Liver (tissue), 9 donors: ENCODE measurements around the gene KCNE3. TPM values are rescaled to one million over a fixed set of nuclear protein-coding genes. Genes with fewer than 3 reads are reported as not detected.

ENCODE experiments used
- DNase-seq: peaks from one replicate; pipeline ENCODE4 v3.0.0-alpha.2; 2017; ENCODE audit warnings: low spot score
- H3K27ac ChIP-seq, 2 donors: one replicate each; pipeline ENCODE4 v1.7.0; 2013; ENCODE audit warnings: inconsistent platforms in 2 of 2, low read length in 2 of 2, control low read depth in 1 of 2, low read depth in 1 of 2, mild to moderate bottlenecking in 1 of 2
- H3K27me3 ChIP-seq, 4 donors: one replicate each; pipeline versions ENCODE4 v1.6.1 to v1.7.0; 2013; ENCODE audit warnings: low read length in 3 of 4, inconsistent platforms in 1 of 4, mild to moderate bottlenecking in 1 of 4, moderate library complexity in 1 of 4; ENCODE audit not compliant: control insufficient read depth in 4 of 4, insufficient read depth in 4 of 4
- H3K36me3 ChIP-seq, 4 donors: one replicate each; pipeline versions ENCODE4 v1.6.1 to v1.7.0; 2013; ENCODE audit warnings: low read length in 3 of 4, mild to moderate bottlenecking in 3 of 4, low read depth in 1 of 4, moderate library complexity in 1 of 4; ENCODE audit not compliant: control insufficient read depth in 4 of 4, insufficient read depth in 3 of 4
- H3K4me1 ChIP-seq, 4 donors: one replicate each; pipeline versions ENCODE4 v1.6.1 to v1.7.0; 2013; ENCODE audit warnings: low read length in 3 of 4, mild to moderate bottlenecking in 3 of 4, moderate library complexity in 1 of 4; ENCODE audit not compliant: control insufficient read depth in 4 of 4, insufficient read depth in 4 of 4
- H3K4me3 ChIP-seq, 3 donors: one replicate each; pipeline versions ENCODE4 v1.6.1 to v1.7.0; 2013; ENCODE audit warnings: low read length in 3 of 3, control low read depth in 1 of 3, low read depth in 1 of 3, mild to moderate bottlenecking in 1 of 3
- H3K9ac ChIP-seq, 2 donors: one replicate each; pipeline ENCODE4 v1.7.0; 2013; ENCODE audit warnings: low read length in 2 of 2, mild to moderate bottlenecking in 2 of 2, moderate library complexity in 2 of 2, control low read depth in 1 of 2, low read depth in 1 of 2
- H3K9me3 ChIP-seq, 4 donors: one replicate each; pipeline versions ENCODE4 v1.6.1 to v1.7.0; 2013; ENCODE audit warnings: low read length in 3 of 4; ENCODE audit not compliant: control insufficient read depth in 4 of 4
- ATF3 ChIP-seq: IDR thresholded peaks from 2 replicates; pipeline ENCODE4 v1.6.1; 2016; ENCODE audit warnings: antibody characterized with exemption
- CTCF ChIP-seq: fragments of 150-350 bp; IDR thresholded peaks from 2 replicates; pipeline ENCODE4 v1.5.1; 2017; ENCODE audit warnings: improper control_type of control experiment, low read depth, low read length; ENCODE audit not compliant: missing input control
- EGR1 ChIP-seq, 2 donors: IDR thresholded peaks; 2 replicates each; pipeline ENCODE4 v1.6.1; 2016 to 2018; ENCODE audit warnings: antibody characterized with exemption in 2 of 2, low read depth in 2 of 2
- FOXA1 ChIP-seq: IDR thresholded peaks from 2 replicates; pipeline ENCODE4 v1.6.1; 2016; ENCODE audit warnings: antibody characterized with exemption
- FOXA2 ChIP-seq: IDR thresholded peaks from 2 replicates; pipeline ENCODE4 v1.6.1; 2016; ENCODE audit warnings: antibody characterized with exemption
- GABPA ChIP-seq, 2 donors: IDR thresholded peaks in 1 of 2; conservative IDR thresholded peaks in 1 of 2; 2 replicates each; pipeline ENCODE4 v1.6.1; 2016; ENCODE audit warnings: antibody characterized with exemption in 2 of 2, mild to moderate bottlenecking in 1 of 2, moderate library complexity in 1 of 2
- HNF4A ChIP-seq, 2 donors: conservative IDR thresholded peaks; 2 replicates each; pipeline ENCODE4 v1.6.1; 2016; ENCODE audit warnings: antibody characterized with exemption in 2 of 2, mild to moderate bottlenecking in 2 of 2
- HNF4G ChIP-seq: IDR thresholded peaks from 2 replicates; pipeline ENCODE4 v1.6.1; 2016; ENCODE audit warnings: antibody characterized with exemption
- JUND ChIP-seq, 2 donors: IDR thresholded peaks; 2 replicates each; pipeline ENCODE4 v1.6.1; 2016; ENCODE audit warnings: antibody characterized with exemption in 2 of 2
- MAX ChIP-seq: IDR thresholded peaks from 2 replicates; pipeline ENCODE4 v1.6.1; 2016; ENCODE audit warnings: antibody characterized with exemption
- NR2F2 ChIP-seq: IDR thresholded peaks from 2 replicates; pipeline ENCODE4 v1.6.1; 2016; ENCODE audit warnings: antibody characterized with exemption
- RAD21 ChIP-seq, 2 donors: IDR thresholded peaks; 2 replicates each; pipeline ENCODE4 v1.6.1; 2016; ENCODE audit warnings: antibody characterized with exemption in 2 of 2, mild to moderate bottlenecking in 2 of 2
- REST ChIP-seq: IDR thresholded peaks from 2 replicates; pipeline ENCODE4 v1.6.1; 2016; ENCODE audit warnings: antibody characterized with exemption, mild to moderate bottlenecking
- RXRA ChIP-seq, 2 donors: IDR thresholded peaks; 2 replicates each; pipeline ENCODE4 v1.6.1; 2017 to 2018; ENCODE audit warnings: antibody characterized with exemption in 2 of 2, mild to moderate bottlenecking in 1 of 2
- SP1 ChIP-seq: IDR thresholded peaks from 2 replicates; pipeline ENCODE4 v1.6.1; 2018; ENCODE audit warnings: antibody characterized with exemption, mild to moderate bottlenecking
- TAF1 ChIP-seq: conservative IDR thresholded peaks from 2 replicates; pipeline ENCODE4 v1.6.1; 2016; ENCODE audit warnings: antibody characterized with exemption, mild to moderate bottlenecking
- YY1 ChIP-seq: IDR thresholded peaks from 2 replicates; pipeline ENCODE4 v1.6.1; 2016; ENCODE audit warnings: antibody characterized with exemption, mild to moderate bottlenecking
- ZBTB33 ChIP-seq: IDR thresholded peaks from 2 replicates; pipeline ENCODE4 v1.6.1; 2016; ENCODE audit warnings: antibody characterized with exemption
- WGBS: extraction: QIAGEN DNeasy Blood & Tissue Kit; methylation state at CpG from one replicate; pipeline ENCODE4 v1.1.7; 2013; 5-methylcytosine and 5-hydroxymethylcytosine counted together
- polyA plus RNA-seq, 2 donors: library from polyadenylated mRNA; stranded (reverse) in 1 of 2; unstranded in 1 of 2; fragments of 200-250 nt in 1 of 2; fragments of >200 nt in 1 of 2; fragmentation: Nextera tagmentation in 1 of 2; extraction: Ambion mirVana in 1 of 2; gene quantifications; one replicate each; pipeline versions ENCODE4 v1.2.1 to v1.2.3, GENCODE V29; 2013 to 2015
- total RNA-seq, 2 donors: library from RNA; depleted of rRNA; stranded (reverse); fragments of >200 nt; gene quantifications; one replicate each; pipeline ENCODE4 v1.2.3, GENCODE V29; 2014
- donor health status: healthy.
- donor health status: healthy.
- donor health status: healthy.
- donor health status: healthy.
- donor health status: healthy.

The KCNE3 gene
- total and polyA plus RNA-seq, 4 donors, result 1.4 to 22.9 (median 3.8) TPM

GRCh38 chr11:74447720-74448119 lies 19.6 kb downstream of the KCNE3 start:
- Histone ChIP-seq H3K36me3 (no peaks in the 10 kb centered on the region), H3K27me3 (no peaks in the 10 kb centered on the region), H3K9ac (no peak overlapping the region), H3K27ac (no peak overlapping the region), H3K4me3 (no peak overlapping the region), H3K9me3 (no peaks in the 10 kb centered on the region), H3K4me1 (peaks cover 0 to 6% (median 0%) of the 10 kb centered on the region in 4 donors)
- DNase-seq, result no peak
- no peak for TF ChIP-seq HNF4A (conservative IDR thresholded peaks at IDR 0.05)
- TF ChIP-seq ATF3, result no peak
- no peak for TF ChIP-seq HNF4G
- TF ChIP-seq FOXA1, result no peak
- TF ChIP-seq JUND (IDR thresholded peaks at IDR 0.05), result no peak
- TF ChIP-seq GABPA (IDR thresholded peaks at IDR 0.05 in 1 of 2, conservative IDR thresholded peaks at IDR 0.05 in 1 of 2), result no peak
- TF ChIP-seq NR2F2, result no peak
- no peak for TF ChIP-seq YY1
- TF ChIP-seq CTCF, result no peak
- TF ChIP-seq REST, result no peak
- no peak for TF ChIP-seq SP1
- TF ChIP-seq FOXA2, result no peak
- TF ChIP-seq MAX, result no peak
- TF ChIP-seq EGR1 (IDR thresholded peaks at IDR 0.05; ENCODE audit: low read depth in 2 of 2), result no peak
- TF ChIP-seq RXRA (IDR thresholded peaks at IDR 0.05), result no peak
- no peak for TF ChIP-seq TAF1
- no peak for TF ChIP-seq RAD21 (IDR thresholded peaks at IDR 0.05)
- no peak for TF ChIP-seq ZBTB33

GRCh38 chr11:74446532-74446938 lies 20.8 kb downstream of the KCNE3 start:
- no peak overlapping the region for H3K4me3 ChIP-seq
- no peak for DNase-seq
- no peak for TF ChIP-seq TAF1
- no peak for TF ChIP-seq FOXA1
- TF ChIP-seq JUND (IDR thresholded peaks at IDR 0.05), result no peak
- TF ChIP-seq SP1, result no peak
- no peak for TF ChIP-seq NR2F2
- TF ChIP-seq CTCF, result no peak
- TF ChIP-seq HNF4A (conservative IDR thresholded peaks at IDR 0.05), result no peak
- TF ChIP-seq YY1, result no peak
- no peak for TF ChIP-seq ZBTB33
- no peak for TF ChIP-seq RAD21 (IDR thresholded peaks at IDR 0.05)
- no peak for TF ChIP-seq MAX

More at GRCh38 chr11:74446532-74446938, 20.8 kb downstream of the KCNE3 start:
- Histone ChIP-seq H3K27ac (no peak overlapping the region), H3K36me3 (no peaks in the 10 kb centered on the region), H3K27me3 (no peaks in the 10 kb centered on the region), H3K9ac (no peak overlapping the region), H3K4me1 (peaks cover 0 to 6% (median 0%) of the 10 kb centered on the region in 4 donors), H3K9me3 (no peaks in the 10 kb centered on the region)
- 98% methylated on average over 1 of the region's 1 CpG for WGBS
